Measurements from ENCODE around the gene ABHD5. TPM values are rescaled to one million over a fixed set of nuclear protein-coding genes. Genes with fewer than 3 reads are reported as not detected.

The ABHD5 gene
- total and polyA plus RNA-seq, 2 experiments from 2014 or later = 32.3 to 45.5 TPM

DNA sequence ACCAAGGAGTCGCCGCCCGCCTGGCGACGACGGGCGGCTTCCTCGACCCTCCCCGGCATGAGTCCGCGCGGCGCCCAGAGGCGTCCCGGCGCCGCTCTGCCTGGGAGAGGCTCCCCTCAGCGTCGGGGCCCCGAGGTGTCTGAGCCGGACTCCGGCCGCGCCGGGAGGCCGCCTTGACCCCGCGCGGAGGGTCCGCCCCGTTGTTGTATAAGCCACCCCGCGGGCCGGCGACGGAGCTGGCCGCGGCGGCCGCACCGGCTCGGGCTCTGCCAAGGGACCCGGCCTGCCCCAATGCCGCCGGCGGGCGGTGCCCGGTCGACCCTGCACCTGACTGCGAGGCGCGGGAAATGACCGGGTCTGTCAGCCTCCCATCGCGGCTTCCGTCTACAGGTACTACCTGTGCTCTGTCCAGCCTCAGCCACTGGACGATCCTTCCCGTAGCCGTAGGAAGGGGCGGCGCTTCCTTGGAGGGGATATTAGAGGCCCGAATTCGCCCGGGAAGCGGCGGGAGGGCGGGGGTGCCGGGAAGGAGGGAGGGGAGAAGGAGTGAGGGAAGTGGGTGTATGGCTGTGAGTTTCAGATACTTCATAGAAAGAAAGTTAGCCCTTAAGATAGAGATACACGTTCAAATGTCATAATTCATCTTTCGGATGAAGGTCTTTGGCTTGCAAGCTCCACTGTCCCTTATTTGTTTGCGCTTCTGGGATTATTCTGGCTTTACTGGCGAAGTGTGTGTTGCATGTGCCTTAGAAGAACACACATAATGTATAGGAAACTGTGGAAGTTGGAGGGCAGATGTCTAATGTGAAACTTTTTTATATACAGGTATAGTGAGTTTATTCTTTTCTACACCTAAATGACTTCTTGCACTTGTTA is 620 bp downstream of the ABHD5 start:
- DNase-seq = peak; percentile 65
- Histone ChIP-seq H3K9me2 (ENCODE audit: insufficient read depth) (no peaks in the 10 kb centered on the region), H3K36me3 (ENCODE audit: low read depth) (no peaks in the 10 kb centered on the region), H3F3A (ENCODE audit: insufficient read depth) (peaks cover 25% of the 10 kb centered on the region), H3K79me2 (ENCODE audit: insufficient read depth) (peaks cover 47% of the 10 kb centered on the region), H3K4me3 (peak overlapping the region; percentile 81), H3K27ac (peak overlapping the region; percentile 54), H3K27me3 (replicated peaks; ENCODE audit: insufficient read depth) (no peaks in the 10 kb centered on the region), H2AFZ (peak overlapping the region; percentile 98), H4K20me1 (ENCODE audit: insufficient read depth) (no peaks in the 10 kb centered on the region), H3K4me1 (ENCODE audit: insufficient read depth) (peaks cover 35% of the 10 kb centered on the region), H3K9me3 (ENCODE audit: low read depth) (no peaks in the 10 kb centered on the region), H3K9ac (peak overlapping the region; percentile 83), H3K4me2 (ENCODE audit: unreplicated experiment) (peak overlapping the region; percentile 82)
- in situ Hi-C loops (cut with MboI) = no loop called here
- 1% methylated on average over 36 to 60 of the region's 72 CpGs for whole genome bisulfite sequencing, 2 experiments (ENCODE audit: low coverage in 1 of 2, low lambda C conversion rate in 2 of 2, missing lambda C conversion rate in 2 of 2)
- no peak for TF ChIP-seq EZH2 (IDR thresholded peaks at IDR 0.05; ENCODE audit: insufficient read depth, poor library complexity, severe bottlenecking)
- no peak for TF ChIP-seq EZH2phosphoT487 (IDR thresholded peaks at IDR 0.05; ENCODE audit: insufficient read depth, low read depth)

DNA sequence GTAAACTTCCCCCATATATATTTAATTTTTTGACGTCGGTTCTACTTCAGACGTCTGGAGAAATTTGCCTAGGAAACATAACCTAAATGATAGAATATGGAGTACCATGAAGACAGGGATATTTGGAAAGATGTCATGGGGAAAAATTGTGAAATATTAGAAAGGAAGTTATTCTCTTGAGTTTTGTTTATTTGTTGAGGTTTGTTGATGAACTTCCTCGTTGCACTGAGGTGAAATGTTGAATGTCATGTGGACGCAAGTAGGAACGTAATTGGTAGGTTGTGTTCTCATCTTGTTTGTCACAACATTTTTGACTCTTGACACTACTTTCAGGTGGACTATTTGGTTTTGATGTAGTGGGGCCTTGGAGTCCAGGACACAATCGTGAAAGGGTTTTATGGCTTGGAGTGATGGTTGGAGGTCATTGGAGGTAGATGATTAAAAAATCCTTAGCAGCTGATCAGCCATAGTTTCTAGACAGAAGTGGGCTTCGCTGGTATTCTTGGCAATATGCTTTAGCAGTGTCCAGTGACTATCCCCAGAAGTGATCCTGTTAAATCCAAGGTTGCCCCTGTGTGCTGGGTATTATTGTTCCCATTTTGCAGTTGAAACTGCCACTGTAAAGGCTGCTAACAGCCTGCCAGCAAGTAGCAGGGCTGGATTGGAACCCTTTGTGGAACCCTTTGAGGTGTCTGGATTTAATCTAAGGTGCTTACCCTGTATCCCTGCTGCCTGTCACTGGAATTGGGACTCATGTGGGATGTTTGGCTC is 1.5 kb downstream of the ABHD5 start:
- H3K4me1 ChIP-seq (ENCODE audit: insufficient read depth) = peaks cover 35% of the 10 kb centered on the region
- H3K27ac ChIP-seq = no peak overlapping the region
- H3K4me2 ChIP-seq (ENCODE audit: unreplicated experiment) = peak overlapping the region; percentile 82
- no peaks in the 10 kb centered on the region for H3K27me3 ChIP-seq (replicated peaks; ENCODE audit: insufficient read depth)
- 65 to 76% methylated on average over 8 of the region's 8 CpGs for WGBS, 2 experiments (ENCODE audit: low coverage in 1 of 2, low lambda C conversion rate in 2 of 2, missing lambda C conversion rate in 2 of 2)
- H3K9me3 ChIP-seq (ENCODE audit: low read depth) = no peaks in the 10 kb centered on the region
- H4K20me1 ChIP-seq (ENCODE audit: insufficient read depth) = no peaks in the 10 kb centered on the region
- H3K9ac ChIP-seq = peak overlapping the region; percentile 83; the same call in 1 of the 2 replicates
- TF ChIP-seq EZH2 (IDR thresholded peaks at IDR 0.05; ENCODE audit: insufficient read depth, poor library complexity, severe bottlenecking) = no peak
- no peak for TF ChIP-seq EZH2phosphoT487 (IDR thresholded peaks at IDR 0.05; ENCODE audit: insufficient read depth, low read depth)
- H2AFZ ChIP-seq = peak overlapping the region; percentile 98; the same call in 1 of the 2 replicates
- H3K79me2 ChIP-seq (ENCODE audit: insufficient read depth) = peaks cover 57% of the 10 kb centered on the region
- no peaks in the 10 kb centered on the region for H3K9me2 ChIP-seq (ENCODE audit: insufficient read depth)
- no peak for DNase-seq
- in situ Hi-C loops (cut with MboI) = no loop called here
- peak overlapping the region; percentile 81 for H3K4me3 ChIP-seq
- H3F3A ChIP-seq (ENCODE audit: insufficient read depth) = peaks cover 27% of the 10 kb centered on the region
- no peaks in the 10 kb centered on the region for H3K36me3 ChIP-seq (ENCODE audit: low read depth)

DNA sequence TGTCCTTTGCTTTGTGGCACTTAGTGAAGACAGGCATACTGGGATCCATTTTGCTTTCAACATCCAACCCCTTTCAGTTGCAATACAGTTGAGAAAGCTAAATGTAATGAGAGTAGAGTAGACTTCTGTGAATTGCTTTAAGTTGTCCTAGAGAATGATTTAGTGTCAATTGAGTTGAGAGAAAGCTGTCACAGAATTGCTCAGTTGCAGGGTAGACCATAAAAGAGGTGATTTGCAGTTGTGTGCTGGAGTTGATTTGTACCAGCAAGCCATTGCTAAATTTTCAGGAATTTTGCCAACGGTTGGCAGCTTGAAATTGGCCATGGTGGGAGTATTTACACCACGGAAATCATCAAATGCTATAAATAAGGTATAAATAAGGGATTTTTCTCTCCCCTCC is 2.2 kb downstream of the ABHD5 start:
- TF ChIP-seq EZH2phosphoT487 (IDR thresholded peaks at IDR 0.05; ENCODE audit: insufficient read depth, low read depth) (no peak), EZH2 (IDR thresholded peaks at IDR 0.05; ENCODE audit: insufficient read depth, poor library complexity, severe bottlenecking) (no peak)
- H3K27me3 ChIP-seq (replicated peaks; ENCODE audit: insufficient read depth) = no peaks in the 10 kb centered on the region
- no peaks in the 10 kb centered on the region for H3K36me3 ChIP-seq (ENCODE audit: low read depth)
- no peaks in the 10 kb centered on the region for H4K20me1 ChIP-seq (ENCODE audit: insufficient read depth)
- H3K9me3 ChIP-seq (ENCODE audit: low read depth) = no peaks in the 10 kb centered on the region
- 8 to 21% methylated on average over 2 of the region's 2 CpGs for WGBS, 2 experiments (ENCODE audit: low coverage in 1 of 2, low lambda C conversion rate in 2 of 2, missing lambda C conversion rate in 2 of 2)
- peak overlapping the region; percentile 16; the same call in 1 of the 2 replicates for H3K27ac ChIP-seq
- H3K79me2 ChIP-seq (ENCODE audit: insufficient read depth) = peaks cover 64% of the 10 kb centered on the region
- in situ Hi-C loops (cut with MboI) = no loop called here
- no peak for DNase-seq
- H3K4me3 ChIP-seq = 0 out of 2 replicates have a peak overlapping the region, but pooled peaks have one; percentile 5
- H3K9me2 ChIP-seq (ENCODE audit: insufficient read depth) = no peaks in the 10 kb centered on the region
- peaks cover 27% of the 10 kb centered on the region for H3F3A ChIP-seq (ENCODE audit: insufficient read depth)
- H3K4me2 ChIP-seq (ENCODE audit: unreplicated experiment) = peak overlapping the region; percentile 37
- no peak overlapping the region for H2AFZ ChIP-seq
- H3K9ac ChIP-seq = no peak overlapping the region
- H3K4me1 ChIP-seq (ENCODE audit: insufficient read depth) = peaks cover 35% of the 10 kb centered on the region

DNA sequence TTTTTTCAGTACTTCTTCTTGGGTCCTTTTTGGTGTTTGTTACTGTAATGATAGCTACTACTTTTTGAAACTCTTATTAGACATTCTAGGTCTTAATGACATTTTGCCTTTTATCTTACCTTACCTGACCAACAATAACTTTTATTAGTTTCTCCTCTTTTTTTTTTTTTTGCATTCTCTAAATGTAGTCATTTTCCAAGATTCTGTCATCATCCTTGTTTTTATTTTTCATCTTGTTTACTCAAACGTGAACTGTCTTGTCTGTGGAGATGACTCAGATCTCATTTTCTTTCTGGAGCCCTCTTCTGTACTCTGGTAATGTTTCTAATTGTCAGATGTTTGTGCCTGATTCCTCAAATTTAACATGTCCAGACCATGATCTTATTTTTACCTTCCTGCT is 2.9 kb downstream of the ABHD5 start:
- no peak overlapping the region for H2AFZ ChIP-seq
- H3K4me2 ChIP-seq (ENCODE audit: unreplicated experiment) = peak overlapping the region; percentile 37
- peaks cover 27% of the 10 kb centered on the region for H3F3A ChIP-seq (ENCODE audit: insufficient read depth)
- H3K36me3 ChIP-seq (ENCODE audit: low read depth) = no peaks in the 10 kb centered on the region
- H3K27ac ChIP-seq = peak overlapping the region; percentile 16
- peaks cover 70% of the 10 kb centered on the region for H3K79me2 ChIP-seq (ENCODE audit: insufficient read depth)
- TF ChIP-seq EZH2 (IDR thresholded peaks at IDR 0.05; ENCODE audit: insufficient read depth, poor library complexity, severe bottlenecking) (no peak), EZH2phosphoT487 (IDR thresholded peaks at IDR 0.05; ENCODE audit: insufficient read depth, low read depth) (no peak)
- DNase-seq = peak; percentile 57
- no peaks in the 10 kb centered on the region for H3K9me2 ChIP-seq (ENCODE audit: insufficient read depth)
- H3K4me3 ChIP-seq = no peak overlapping the region
- in situ Hi-C loops (cut with MboI) = no loop called here
- WGBS, 2 experiments (ENCODE audit: low coverage in 1 of 2, low lambda C conversion rate in 2 of 2, missing lambda C conversion rate in 2 of 2) = 3 to 10% methylated on average over 1 of the region's 1 CpG
- H4K20me1 ChIP-seq (ENCODE audit: insufficient read depth) = no peaks in the 10 kb centered on the region
- no peak overlapping the region for H3K9ac ChIP-seq
- H3K4me1 ChIP-seq (ENCODE audit: insufficient read depth) = peaks cover 35% of the 10 kb centered on the region
- no peaks in the 10 kb centered on the region for H3K9me3 ChIP-seq (ENCODE audit: low read depth)
- no peaks in the 10 kb centered on the region for H3K27me3 ChIP-seq (replicated peaks; ENCODE audit: insufficient read depth)

Data from GM23248 (cell line).